Activated effector memory CD4-positive, alpha-beta T cell treated with anti-CD3 and anti-CD28 coated beads, Interleukin-2, amount 50 U/mL, for 16 hours (primary cell): Measurements from ENCODE around the gene YIF1A.
A peak's percentile ranks its signal among the peaks of the same experiment; 100 is the strongest.
"Not testable (repeated sequence)": the region's sequence is repeated elsewhere in the genome, so short reads cannot be mapped to it uniquely, and the experiment has no call there.

Source experiments
- DNase-seq: peaks from one replicate; pipeline ENCODE4 v3.0.0-alpha.2; 2020

The YIF1A gene

DNA sequence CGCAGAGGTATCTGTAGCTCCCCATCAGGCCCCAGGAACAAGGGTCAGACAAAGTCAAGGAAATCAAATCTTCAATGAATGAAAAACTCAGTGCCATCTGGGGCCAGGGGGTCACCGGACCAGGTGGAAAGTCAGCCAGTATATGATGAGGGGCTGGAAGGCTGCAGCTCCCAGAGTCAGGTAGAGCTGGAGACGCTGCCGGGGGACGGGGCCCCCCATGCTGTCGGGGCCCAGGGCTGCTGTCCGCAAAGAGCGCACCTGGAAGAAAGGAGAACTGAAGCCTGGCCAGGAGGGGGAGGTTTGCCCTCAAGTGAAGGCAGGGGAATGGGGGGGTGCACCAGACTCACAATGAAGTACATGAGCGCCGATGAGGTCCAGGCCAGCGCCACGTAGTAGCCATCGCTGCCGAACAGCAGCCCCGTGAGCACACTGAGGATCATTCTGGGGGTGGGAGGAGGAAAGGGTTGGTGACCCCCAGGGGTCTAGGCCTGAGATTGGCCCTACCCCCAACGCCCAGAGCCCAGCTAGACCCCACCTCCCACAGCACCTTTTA lies 4.3 kb downstream of the YIF1A start:
- no peak for DNase-seq

DNA sequence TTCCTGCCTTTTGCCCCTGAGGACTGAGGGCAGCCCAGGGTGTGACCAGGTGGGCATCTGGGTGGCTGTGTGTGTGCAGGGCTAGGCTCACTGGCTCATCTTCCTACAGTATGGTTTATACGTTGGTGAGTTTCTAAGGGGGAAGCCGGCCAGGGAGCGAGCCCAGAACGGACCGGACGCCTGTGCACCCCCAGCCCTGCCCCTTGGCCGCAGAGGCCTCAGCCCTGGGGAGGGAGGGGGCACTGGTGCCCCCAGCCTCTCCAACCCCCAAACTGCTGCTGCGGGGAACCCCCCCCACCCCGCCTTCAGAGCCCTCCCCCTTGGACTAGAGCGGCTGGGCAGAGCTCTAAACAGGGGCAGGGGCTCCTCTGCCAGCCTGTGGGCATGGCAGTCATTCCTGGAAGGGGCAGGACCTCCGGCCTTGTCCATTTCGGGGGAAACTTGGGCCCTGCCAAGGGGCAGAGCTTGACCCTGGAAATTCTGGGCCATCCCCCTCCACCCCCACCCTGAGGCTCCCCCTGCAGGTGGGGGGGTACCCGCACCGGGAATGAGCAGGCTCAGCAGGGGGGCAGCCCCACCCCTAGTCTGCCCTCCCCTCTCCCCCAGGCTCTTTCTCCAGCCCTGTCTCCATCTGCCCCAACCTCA lies 5.4 kb downstream of the YIF1A start:
- no peak for DNase-seq

DNA sequence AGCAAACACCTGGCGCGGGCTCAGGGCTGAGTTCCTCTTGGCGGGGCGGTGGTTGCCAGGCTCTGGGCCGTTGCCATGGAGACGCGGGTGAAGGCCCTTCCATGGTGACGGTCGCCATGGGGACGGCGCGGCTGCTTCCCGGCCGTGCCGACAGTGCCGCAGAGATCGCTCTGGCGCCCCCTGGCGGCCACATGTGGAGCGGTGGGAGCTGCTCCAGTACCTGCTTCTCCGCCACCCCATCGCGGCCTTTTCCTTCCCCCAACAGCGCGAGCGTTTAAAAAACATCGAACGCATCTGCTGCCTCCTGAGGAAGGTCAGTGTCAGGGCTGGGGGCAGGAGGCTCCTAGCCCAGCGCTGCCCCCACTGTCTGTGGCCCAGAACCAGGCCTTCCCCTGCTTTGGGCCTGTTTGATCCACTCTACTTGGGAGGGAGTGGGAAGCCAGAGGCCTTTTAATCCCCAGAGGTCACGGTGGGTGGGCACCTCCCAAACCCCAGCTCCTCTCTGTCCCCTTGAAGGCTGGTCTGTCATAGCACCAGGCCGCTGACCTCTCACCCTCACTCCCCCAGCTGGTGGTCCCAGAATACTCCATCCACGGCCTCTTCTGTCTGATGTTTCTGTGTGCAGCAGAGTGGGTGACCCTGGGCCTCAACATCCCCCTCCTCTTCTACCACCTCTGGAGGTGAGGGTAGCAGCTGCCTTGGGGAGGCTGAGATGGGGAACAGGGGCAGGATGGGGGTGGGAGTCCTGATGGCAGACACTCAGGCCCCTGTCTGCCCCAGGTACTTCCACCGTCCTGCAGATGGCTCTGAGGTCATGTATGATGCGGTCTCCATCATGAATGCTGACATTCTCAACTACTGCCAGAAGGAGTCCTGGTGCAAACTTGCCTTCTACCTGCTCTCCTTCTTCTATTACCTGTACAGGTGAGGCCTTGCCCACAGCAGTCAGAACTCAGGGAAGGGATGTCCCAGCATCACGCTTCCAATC lies 6.2 kb downstream of the YIF1A start:
- DNase-seq, result peak; percentile 100

DNA sequence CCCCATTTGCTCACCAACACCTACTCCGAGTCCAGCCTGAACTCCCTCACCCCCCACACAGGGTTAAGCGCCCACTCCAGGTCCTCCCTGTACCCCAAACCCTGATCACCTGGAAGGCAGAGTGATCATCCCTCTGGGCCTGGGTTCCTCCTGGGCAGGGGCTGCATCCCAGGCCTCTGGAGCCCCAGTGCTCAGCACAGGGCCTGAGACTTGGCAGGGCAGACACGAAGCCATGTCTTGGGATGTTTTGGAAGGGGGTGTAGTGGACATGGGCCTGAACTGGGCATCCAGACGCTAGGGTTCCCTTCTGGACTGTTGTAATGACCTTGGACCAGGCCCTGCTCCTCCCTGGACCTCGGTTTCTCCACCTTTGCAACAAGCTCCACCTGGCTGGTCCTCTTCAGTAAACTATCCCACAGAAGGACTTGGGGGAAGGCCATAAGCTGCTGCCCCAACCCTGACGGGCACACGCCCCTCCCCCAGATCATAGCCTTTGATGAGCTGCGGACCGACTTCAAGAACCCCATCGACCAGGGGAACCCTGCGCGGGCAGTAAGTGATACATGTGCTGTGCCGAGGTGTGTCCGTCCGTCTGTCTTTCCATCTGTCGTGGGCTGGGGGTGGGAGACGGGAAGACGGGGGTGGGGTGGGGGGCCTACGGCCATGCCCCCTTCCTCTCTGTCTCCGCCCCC lies 7.0 kb downstream of the YIF1A start:
- DNase-seq, result peak; percentile 60

DNA sequence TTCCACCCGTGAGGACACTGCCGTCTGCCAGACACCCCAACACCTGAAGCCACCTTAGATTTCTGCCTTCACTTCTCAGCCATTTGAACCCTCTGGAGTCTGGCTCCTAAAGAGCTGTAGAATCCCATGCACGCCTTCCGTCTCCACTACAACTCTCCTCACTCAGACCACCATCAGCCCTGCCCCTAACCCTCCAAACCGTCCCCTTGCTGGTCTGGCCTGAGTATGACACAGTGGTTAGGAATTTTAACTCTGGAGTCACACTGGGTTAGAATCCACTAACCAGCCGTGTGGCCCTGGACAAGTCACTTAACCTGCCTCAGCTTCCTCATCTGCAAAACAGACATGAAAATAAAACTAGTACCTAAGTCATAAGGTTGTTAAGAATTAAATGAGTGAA lies 7.9 kb downstream of the YIF1A start:
- peak; percentile 62 for DNase-seq

DNA sequence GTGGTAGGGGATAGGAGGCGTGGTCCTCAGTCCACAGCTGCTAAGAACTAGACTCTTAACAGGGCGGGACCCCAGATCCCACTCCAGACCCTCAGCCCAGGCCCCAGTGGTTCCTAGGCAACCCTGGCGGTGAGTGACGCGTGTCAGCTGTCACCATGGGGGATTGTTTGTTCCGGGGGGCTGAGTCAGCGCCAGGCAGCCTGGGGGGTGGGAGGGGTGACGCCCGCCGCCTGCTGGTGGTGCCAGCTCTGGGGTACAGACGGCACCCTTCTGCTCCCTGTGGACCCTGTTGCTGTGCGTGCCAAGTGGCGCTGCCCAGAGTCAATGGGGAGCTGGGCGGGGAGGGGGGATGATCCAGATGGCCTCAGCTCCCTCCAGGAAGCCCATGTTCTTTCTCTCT lies 8.5 kb downstream of the YIF1A start:
- no peak for DNase-seq

DNA sequence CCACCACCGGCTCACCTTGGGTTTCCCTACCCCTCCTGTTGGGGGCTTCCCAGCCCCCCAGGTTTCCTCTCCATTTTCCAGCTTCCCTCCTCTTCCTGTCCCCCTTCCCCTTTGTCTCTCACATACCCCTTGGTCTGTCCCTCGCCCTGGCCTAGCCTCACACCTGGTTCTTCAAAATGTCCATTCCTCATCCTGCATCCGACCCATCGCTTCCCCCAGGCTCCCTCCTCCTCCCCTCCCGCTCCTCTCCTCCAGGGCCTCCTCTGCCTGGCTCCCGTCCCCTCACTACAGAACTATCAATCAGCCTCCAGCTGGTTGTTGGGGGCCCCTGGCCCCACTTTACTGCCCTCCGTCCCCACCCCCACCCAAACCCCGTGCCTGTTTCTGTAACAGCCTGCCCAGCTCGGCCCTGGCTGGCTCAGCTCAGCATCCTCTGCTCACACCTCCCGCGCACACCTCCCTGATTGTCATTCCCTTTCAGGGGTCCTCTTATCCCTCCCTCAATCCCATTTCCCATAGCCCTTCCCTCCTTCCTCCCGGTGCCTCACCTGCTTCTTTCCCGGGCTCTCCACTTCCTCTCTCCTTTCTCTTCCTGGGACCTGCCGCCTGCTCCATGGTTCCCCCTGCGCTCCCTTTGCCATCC lies 9.7 kb downstream of the YIF1A start:
- DNase-seq, result no peak

DNA sequence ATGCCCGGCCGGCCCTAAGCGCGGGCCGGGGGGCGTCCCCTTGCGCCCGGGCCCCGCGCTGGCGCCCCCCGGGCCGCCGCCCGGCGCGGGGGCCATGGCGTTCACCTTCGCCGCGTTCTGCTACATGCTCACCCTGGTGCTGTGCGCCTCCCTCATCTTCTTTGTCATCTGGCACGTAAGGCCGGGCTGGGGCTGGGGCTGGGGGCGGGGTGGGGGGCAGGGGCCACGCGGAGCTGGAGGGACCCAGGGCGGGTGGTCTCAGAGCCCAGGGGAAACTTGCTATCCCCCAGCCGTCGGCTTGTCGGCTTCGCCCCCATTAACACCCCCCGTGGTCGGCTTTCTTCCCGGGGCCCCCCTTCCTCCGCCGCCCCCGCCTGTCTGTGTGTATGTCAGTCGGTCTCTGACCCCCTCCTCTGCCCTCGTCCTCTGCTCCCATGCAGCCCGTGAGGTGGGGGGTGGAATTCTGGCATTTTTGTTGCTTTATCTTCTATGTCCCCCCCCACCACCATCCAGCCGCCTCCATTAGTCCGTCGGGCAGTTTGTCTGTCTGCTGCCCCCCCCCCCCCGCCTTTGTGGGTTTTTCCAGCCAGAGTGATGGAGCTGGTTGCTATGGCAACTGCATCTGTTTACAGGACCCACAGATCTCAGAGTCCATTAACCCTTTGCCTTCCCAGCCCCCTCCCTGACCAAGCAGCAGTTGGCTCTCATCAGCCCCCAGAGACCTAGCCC lies 10.4 kb downstream of the YIF1A start:
- DNase-seq, result no peak

DNA sequence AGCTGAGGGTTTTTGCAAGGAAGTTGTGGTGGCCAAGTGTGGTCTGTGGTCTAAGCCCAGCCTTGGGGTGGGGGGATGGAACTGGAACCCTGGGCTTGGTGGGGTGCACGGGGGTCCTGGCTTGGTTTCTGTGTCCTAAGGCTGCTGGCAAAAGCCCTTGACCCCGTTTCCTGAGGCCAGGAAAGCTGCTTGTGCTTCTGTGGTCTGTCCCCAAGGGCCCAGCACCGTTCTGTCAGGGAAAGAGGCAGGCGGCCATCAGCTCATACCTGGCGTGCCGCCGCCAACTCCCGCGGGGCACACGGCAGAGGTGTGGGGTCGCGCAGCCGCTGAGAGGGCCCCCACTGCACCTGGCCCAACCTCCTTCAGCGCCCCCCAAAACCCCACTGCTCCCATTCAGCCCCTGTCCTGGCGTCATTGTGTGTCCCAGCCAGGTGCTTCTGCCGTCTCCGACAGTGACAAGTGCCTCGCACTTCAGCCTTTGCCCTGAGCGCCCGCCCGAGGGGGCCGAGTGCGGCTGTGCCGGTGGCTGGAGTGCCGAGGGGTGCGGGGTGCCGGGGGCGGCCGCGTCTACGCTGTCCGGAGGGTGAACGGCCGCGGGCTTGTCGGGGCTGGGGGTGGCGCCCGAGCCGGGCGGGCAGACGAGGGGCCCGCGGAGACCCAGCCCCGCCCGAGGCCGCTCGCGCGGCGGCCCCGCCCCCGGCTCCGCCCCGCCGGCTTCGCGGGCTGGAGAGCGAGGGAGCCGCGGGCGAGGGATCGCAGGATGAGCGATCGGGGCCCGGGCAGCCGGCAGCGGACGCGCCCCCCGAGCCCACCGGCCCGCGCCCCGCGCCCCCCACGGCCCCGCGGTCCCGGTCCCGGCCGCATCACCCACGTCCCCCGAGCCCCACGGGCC lies 11.2 kb downstream of the YIF1A start, which contains the start of gene CNIH2:
Gene CNIH2, plus strand, starts transcription at position 705 of the 892 bp plus-strand sequence. CDS start 282 bp downstream, outside the sequence.
- DNase-seq, result peak; percentile 85

DNA sequence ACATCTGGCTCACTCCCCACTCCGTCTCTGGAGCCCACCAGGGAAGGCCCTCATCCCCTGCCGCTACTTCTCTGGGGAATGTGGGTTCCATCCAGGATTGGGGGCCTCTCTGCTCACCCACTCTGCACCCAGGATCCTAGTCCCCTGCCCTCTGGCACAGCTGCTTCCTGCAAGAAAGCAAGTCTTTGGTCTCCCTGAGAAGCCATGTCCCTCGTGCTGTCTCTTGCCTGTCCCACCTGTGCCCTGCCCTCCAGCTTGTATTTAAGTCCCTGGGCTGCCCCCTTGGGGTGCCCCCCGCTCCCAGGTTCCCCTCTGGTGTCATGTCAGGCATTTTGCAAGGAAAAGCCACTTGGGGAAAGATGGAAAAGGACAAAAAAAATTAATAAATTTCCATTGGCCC lies 11.9 kb downstream of the YIF1A start:
- DNase-seq, result not testable (repeated sequence)

DNA sequence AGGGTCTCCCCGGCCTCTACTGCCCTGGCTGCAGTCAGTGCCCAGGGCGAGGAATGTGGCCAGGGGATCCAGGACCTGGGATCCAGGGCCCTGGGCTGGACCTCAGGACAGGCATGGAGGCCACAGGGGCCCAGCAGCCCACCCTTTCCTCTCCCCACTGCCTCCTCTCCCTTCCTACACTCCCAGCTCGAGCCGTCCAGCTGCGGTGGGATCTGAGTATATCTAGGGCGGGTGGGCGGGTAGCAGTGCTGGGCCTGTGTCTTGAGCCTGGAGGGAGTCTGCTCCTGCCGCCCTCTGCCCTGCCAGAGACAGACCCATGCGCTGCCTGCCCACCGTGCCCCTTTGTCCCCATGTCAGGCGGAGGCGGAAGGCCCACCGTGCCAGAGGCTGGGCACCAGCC lies 12.3 kb downstream of the YIF1A start:
- not testable (repeated sequence) for DNase-seq

DNA sequence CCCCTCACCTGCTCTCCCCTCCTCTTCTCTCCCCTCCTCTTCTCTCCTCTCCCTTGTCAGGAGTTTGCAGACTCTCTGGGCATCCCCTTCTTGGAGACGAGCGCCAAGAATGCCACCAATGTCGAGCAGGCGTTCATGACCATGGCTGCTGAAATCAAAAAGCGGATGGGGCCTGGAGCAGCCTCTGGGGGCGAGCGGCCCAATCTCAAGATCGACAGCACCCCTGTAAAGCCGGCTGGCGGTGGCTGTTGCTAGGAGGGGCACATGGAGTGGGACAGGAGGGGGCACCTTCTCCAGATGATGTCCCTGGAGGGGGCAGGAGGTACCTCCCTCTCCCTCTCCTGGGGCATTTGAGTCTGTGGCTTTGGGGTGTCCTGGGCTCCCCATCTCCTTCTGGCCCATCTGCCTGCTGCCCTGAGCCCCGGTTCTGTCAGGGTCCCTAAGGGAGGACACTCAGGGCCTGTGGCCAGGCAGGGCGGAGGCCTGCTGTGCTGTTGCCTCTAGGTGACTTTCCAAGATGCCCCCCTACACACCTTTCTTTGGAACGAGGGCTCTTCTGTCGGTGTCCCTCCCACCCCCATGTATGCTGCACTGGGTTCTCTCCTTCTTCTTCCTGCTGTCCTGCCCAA lies 12.8 kb downstream of the YIF1A start:
- DNase-seq, result no peak

DNA sequence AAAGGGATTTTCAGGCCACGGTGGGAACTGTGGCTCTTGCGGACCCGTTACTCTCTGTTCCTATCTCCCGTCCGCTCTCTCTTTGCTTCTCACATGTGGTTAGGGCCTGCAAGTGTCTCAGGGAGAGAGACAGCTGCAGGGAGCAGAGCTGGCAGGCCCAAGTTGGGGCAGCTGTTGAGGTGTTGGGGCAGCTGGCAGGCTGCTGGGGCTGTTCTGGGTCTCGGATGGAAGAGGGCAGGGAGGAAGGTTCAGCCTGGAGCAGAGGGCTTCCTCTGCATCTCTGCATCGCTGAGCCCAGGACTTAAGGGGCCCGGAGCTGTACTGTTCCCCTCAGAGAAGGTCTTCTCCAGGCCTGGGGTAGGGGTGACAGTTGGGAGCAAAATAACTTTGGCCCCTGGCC lies 13.5 kb downstream of the YIF1A start:
- DNase-seq, result no peak

DNA sequence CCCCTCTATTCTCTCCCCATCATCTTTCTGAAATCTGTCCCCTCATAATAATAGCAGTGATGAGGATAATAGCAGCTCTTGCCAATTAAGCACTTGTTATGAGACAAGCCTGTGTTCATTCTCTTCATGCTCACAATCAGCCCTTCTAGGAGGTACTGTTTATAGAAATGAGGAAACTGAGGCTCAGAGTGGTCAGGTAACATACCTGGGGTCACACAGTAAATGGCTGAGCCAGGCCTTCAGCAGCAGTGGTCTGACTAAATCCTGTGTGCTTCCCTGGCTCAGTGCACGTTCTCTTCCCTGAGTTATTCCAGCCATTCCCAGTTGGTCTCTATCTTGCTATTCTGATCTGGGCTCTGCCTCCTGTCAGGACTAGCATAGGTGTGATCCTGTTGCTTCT lies 14.7 kb downstream of the YIF1A start:
- DNase-seq, result no peak

DNA sequence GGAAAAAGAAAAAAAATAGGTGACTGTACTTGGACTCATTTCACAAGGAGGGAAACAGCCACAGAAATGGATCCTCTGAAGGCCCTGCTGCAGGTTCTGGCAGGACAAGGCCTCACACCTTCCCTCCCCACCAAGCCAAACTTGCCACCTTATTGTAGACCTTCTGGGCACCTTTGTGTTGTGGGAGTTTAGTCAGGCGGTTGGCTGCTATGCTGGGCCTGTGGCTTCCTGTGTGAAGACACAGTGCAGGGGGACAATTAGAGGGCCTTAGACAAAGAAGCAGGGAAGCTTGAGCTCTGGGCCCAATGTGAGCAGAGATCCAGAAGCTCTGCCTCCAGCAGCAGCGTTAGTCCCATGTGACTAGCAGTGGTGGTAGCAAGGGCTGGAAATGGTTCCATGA lies 16.3 kb downstream of the YIF1A start:
- DNase-seq, result no peak

DNA sequence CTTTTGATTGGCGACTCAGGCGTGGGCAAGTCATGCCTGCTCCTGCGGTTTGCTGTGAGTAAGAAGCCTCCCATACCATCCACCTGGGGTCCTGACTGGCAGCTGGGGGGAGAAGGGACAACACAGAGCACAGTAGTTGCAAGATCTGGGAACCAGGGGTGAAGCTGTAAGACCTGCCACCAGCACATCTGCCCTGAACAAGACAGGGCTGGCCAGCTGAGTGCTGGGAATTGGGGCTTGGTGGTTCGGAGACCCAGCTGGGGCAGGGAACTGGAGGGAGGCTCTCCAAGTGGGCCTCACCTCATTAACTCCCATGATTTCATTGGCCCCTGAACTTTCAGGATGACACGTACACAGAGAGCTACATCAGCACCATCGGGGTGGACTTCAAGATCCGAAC lies 17.1 kb downstream of the YIF1A start:
- DNase-seq, result no peak

DNA sequence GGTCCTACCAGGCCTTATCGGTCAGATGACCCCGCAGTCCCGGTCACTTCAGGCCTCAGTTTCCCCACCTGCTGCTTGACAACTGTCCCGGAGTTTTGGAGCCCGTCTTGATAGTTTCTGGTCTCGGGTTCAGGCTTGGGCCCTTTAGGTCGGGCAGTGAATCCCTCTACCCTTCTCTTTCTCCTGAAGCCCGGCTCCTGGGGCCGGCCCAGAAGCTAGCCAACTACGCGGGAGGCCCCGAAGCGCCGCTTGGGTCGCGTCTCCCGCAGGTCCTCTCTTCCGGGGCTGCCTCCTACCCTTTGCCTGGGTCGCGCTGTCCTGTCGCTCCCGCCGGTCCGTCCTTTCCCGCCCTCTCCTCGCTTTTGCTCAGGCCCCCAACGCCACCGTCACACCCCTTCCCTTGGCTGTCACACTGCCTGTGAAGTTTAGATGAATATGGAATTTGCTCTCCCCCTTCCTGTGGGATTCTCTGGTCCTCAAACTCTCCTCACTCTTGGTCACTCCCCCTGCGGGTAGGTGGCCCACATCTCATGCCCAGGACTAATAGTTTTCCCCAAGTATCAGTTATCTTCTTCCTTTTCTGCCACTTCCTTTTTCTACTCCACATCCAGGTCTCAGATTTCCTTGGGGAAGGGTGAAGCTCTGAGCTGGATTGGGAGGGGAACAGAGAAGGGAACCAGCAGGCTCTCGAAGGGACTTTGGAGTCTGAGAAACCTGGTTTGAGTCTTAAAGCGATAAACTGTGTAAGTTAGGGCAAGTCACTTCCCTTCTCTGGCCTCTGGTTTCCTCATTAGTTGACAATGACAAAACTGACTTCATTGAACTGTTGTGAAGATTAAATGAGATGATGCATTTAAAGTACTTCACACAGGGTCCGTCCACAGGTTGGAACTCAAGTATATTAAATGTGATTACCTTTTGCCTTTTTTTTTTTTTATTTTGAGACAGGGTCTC lies 19.7 kb downstream of the YIF1A start:
- DNase-seq, result no peak

DNA sequence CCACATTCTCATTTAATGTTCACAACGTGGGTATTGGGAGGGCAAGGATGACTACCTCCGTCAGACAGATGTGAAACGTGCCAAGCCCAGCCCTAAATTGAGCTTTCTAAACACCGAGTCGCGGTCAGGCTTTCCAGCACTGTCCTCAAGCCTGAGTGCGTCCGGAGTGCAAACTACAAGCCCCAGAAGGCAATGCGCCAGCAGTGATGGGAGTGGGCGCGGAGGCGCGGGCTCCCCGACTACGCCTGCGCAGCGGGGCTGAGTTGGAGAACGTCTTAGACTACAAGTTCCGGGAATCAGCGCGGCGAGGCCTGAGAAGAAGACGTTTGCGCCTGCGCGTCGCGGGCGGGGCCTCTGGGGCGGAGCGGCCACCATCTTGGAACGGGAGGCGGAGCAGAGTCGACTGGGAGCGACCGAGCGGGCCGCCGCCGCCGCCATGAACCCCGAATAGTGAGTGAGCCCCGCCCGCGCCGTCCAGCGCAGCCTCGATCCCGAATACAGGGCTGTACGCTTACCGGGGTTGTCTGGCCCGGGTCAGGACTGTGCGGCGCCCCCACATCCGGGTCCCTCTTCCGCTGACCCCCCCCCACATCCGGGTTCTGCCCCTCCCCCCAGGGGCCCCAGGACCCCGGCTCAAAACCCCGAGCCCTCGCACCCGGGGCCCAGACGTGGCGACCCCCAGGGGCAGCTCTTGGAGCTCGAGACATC lies 20.5 kb downstream of the YIF1A start, which contains the start of gene RAB1B:
Gene RAB1B, plus strand, starts transcription at position 396 of the 708 bp plus-strand sequence. Its CDS starts 41 bp downstream, at position 437.
- DNase-seq, result peak; percentile 100
